Activated gamma-delta T cell (primary cell): Measurements from ENCODE around the gene SPIRE1.

Experiments
- DNase-seq: peaks from one replicate; lab custom pipeline; 2025; lab: John Stamatoyannopoulos, UW

SPIRE1 gene

DNA sequence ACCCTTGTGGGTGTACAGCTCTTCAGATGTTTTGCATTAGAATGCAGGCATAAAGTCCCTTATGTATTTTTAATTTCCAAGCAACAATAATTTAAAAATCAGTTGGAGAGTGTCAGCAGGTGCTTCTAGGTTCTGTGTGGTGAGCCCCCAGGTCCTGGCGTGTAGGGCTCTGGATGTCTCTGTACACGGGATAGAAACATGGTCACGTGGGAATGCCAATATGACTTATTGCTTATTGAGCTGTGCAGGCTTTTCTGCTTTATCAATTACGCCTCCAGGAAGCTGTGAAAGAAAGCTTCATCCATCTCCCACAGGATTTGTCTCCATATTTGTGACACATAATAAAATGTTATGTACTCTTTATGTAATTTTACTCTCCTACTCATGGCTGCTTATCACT is 212.4 kb downstream of the SPIRE1 start:
- DNase-seq = no peak

GRCh38 chr18:12443551-12443950 is 214.4 kb downstream of the SPIRE1 start:
- no peak for DNase-seq

DNA sequence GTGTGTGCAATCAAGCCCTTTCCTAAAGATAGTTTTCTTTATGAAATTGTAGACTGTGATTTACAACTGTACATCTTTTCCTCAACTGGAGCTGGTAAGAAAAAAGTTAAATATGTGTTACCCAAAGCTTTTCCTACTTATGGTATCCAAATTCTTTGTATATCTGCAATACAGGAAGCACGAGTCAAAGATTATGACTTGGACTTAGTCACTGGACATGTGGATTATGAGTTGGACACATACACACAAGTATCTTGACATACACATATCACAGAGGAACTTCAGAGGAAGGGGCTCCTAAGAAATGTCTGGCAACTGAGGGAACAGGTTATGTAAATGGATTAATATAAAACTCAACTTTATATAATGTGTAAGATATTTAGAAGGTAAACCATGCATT is 215.0 kb downstream of the SPIRE1 start:
- no peak for DNase-seq

DNA sequence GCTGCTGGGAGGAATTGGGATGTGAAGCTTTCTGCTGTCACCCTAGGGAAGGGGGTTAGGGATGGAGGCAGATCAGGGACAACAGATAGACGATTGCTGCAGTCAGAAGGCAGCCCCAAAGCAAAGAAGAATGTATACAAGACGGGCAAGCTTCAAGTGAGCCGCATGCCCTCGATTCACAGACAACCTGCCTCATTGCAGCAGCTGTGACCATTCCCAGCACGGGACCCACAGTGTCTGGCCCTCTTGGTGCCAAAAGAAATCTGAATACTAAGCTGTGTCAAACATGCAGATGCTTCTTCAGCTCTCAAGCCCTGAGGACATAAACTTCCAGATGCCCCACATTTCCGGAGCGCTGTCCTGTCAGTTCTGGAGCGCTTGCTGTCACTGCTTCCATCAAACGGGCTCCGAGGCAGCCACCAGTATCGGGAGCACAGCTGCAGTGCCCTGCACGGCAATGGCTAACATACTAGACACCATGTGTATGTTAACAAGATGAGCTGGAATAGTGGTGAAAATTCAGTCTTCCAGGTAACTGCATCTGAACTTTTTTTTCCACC is 216.4 kb downstream of the SPIRE1 start:
- DNase-seq = no peak

DNA sequence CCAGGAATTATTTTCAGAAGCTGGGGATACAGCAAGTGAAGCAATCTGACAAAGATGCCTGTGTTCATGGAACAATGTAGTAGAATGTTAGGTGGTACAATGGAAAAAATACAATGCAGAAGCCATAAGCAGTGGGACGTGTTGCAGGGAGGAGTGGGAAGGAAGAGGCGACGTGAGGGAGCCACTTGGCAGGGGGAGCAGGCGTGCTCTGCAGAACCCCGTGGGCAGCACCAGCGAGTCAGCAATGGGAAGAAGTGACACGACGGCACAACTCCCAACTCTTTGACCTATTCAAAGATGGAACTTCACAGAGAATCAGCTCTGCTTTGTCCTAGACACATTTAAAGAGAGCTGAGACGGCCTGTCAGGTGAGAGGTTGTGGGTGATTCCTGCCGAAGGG is 219.7 kb downstream of the SPIRE1 start:
- DNase-seq = no peak

GRCh38 chr18:12435867-12436266 is 222.0 kb downstream of the SPIRE1 start:
- DNase-seq = no peak

- no peak for DNase-seq
Observed at GRCh38 chr18:12434541-12434929, 223.4 kb downstream of the SPIRE1 start.

- DNase-seq = no peak
Observed at GRCh38 chr18:12433829-12434540, 223.9 kb downstream of the SPIRE1 start.

DNA sequence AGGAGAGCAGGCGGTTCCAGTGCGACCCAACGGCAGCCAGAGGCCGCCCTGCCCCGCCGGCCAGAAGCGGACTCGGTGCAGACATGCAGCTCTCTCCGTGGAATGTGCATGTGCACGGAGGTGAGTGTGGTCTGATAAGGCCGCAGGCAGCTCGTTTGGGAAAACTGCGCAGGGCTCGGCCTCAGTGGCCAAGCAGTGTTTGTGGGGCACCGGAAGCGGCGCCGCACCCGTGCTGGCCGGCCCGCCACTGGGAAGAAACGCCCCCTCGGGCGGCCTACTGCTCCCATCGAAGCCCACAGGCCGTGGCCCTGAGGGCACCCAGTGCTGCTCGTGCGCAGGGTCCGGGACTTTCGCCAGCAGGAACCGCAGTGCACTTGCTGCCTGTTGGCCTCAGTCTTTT is 225.0 kb downstream of the SPIRE1 start:
- DNase-seq = peak; percentile 11

DNA sequence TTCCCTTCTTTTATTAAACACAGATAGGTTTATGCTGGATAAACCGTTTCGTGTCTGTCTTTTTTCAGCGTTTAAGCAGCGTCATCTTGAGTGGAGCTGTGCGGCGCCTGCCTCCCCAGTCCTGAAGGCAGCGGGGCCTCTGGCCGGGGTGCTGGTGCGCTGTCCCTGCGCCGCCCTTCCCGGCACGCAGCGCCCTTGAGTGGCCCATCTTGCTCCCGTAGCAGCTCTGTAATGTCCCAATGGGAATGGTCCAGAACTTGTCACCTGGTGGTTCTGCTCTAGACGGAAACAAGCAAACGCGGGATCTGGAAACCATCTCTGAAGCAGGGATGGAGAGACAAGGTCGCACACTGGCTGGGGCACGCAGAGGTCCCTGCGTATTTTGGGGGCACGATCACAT is 225.7 kb downstream of the SPIRE1 start:
- no peak for DNase-seq

DNA sequence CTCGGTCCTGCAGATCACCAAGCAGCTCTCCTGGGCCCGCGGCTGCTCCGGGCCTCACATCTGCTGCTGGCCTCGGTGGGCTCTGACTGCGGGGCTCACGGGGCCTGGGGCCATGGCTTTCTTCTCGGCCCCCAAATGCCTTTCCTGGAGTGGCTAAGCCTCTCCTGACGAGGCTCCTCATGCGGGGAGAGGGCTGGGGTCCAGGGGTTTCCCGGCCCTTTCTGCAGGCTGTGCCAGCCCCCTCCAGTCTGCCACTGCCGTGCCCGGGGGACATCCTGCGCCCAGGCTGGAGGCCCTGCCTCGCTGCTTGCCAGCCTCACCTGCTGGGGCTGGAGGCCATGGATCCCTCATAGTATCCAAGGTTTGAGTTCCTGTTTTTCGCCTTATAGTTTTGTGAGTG is 226.3 kb downstream of the SPIRE1 start:
- DNase-seq = no peak

DNA sequence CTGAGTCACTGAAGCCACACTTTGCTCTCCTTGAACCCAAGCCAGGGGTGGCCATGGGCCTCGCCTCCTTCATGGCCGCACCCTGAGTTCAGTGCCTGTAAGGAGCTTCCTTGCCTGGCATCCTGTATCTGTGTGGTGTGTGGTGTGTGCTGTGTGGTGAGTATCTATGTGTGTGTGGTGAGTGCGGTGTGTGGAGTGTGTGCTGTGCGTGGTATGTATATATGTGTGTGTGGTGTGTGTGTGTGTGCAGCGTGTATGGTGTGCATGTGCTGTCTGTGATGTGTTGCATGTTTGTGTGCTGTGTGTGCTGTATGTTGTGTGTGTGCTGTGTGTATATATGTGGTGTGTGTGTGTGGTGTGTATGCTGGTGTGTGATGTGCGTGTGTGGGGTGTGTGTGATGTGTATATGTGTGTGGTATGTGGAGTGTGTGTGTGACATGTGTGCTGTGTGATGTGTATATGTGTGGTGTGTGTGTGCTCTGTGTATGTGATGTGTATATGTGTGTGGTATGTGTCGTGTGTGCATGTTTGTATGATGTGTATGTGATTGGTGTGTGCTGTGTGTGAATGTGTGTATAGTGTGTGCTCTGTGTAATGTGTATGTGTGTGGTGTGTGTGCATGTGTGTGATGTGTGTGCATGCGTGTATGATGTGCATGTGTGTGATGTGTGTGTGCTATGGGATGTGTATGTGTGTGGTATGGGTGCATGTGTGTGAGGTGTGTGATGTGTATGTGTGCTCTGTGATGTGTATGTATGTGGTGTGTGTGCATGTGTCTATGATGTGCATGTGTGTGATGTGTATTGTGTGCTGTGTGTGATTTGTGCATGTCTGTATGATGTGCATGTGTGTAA is 227.5 kb downstream of the SPIRE1 start:
- no peak for DNase-seq

DNA sequence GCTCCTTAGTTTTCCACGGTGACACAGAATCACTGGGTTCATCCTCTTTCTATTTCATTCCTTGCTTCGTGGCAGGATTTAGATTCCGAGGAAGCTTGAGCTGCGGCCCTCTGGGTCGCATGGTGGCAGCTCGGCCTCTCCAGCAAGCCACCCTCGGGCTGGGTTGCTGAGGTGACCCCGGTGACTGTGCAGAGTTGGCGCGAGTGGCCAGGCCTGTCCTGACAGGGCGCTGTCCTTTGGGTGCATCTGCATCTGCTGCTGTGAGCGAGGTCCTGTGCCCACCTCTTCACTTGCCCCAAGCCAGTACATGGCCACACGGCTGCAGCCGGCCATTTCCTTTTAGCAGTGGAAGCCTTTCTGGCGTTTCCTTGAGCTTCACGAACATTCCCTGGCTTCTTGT is 228.4 kb downstream of the SPIRE1 start:
- DNase-seq = no peak

DNA sequence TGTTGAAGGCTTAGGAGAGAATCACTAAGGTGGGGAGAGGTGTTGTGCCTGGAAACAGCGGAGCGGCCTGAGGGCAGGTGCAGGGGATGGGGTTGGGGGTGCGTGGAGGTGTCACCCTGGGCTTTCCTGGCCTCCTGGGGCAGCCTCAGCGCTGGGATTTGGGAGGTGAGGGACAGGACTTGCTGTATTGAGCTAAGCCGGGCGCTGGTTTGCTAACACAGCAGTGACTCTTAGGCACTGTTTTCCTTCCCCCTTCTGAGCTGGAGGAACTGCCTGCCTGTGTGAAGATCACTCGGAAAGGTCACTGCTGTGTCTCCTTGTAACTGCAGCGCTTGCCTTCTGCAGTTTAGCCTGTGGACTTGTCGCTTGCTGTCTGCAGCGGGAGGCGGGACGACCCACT is 229.0 kb downstream of the SPIRE1 start:
- no peak for DNase-seq

DNA sequence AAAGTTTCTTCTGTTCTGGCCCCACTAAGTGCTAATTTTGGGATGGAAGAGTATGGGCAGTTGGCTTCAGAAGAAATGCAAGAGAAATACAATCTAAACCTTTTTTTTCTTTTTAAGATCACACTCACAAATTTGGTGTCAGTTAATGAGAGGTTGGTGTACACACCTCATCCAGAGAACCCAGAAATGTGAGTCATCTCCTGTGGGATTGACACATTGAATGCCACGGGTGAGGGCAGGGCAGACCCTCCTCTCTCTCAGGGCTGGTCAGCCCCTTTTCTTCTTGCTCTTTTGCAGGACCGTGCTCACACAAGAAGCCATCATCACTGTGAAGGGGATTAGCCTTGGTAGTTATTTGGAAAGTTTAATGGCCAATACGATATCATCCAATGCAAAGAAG is 231.0 kb downstream of the SPIRE1 start:
- no peak for DNase-seq

DNA sequence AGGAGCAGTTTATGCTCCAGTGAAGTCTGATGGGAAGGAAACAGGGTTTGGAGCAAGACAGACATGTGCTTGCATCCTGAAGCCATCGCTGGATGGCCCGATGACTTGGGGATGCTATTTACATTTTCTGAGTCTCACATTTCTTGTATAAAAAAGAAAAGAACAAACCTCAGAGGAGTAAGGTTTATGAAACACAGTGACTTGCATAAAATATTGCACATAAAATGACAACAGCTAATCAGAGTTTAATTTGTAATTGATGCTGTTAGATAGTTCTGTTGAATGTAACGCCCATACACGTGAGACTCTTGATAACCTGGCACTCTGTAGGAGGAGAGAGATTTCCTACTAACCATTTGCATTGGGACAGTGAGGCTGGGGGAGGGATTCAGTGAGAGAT is 233.7 kb downstream of the SPIRE1 start:
- DNase-seq = no peak

DNA sequence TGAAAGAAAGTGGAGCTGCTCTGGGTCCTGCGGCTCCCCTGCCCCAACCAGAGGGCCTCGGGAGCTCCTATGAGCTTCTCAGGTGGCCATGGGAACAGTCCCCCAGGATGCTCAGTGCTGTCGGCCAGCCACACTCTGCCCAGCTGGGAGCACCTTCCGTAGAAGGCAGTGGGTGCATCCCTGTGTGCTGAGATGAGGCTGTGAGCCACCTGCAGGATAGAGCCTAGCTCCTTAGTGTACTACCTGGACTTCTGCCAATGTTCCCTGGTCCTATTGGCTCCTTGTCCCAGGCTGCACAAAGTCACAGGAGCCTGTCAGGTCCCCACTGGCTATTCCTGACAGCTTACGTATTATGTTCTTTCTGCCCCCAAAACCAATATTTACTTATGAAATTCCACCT is 234.1 kb downstream of the SPIRE1 start:
- DNase-seq = no peak

- DNase-seq = no peak
Observed at GRCh38 chr18:12423393-12423792, 234.5 kb downstream of the SPIRE1 start.

DNA sequence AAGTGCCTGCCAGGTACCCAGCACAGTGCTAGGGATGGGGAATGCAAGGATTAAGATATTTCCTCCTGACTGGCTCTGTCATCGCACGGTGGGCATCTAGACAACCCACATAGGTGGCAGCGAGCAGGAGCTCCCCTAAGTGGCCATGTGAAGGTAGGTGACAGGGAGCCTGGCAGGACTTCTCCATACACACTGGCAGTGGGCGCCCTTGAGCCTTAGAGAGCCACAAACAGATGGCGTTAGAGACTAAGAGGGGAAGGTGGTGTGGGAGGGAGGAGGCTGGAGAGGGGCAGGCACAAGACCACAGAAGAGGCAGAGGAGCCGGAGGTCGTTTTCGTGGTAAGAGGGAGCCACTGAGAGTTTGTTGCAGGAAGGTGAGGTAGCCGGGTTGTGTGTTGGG is 235.0 kb downstream of the SPIRE1 start:
- DNase-seq = no peak

DNA sequence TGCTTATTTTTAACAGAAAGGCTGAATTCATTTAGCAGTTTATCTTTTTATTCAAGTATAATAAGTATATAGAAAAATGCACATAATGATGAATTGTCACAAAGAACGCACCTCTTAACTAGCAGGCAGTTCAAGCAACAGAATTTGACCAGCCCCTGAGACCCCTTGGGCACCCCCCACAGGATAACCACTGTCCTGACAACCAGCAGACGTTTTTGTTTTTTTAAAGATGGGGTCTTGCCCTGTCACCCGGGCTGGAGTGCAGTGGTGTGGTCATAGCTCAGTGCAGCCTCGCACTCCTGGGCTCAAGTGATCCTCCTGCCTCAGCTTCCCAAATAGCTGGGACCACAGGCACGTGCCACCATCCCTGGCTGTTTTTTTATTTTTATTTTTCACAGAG is 236.2 kb downstream of the SPIRE1 start:
- DNase-seq = no peak

GRCh38 chr18:12420821-12421421 is 237.0 kb downstream of the SPIRE1 start:
- DNase-seq = no peak

DNA sequence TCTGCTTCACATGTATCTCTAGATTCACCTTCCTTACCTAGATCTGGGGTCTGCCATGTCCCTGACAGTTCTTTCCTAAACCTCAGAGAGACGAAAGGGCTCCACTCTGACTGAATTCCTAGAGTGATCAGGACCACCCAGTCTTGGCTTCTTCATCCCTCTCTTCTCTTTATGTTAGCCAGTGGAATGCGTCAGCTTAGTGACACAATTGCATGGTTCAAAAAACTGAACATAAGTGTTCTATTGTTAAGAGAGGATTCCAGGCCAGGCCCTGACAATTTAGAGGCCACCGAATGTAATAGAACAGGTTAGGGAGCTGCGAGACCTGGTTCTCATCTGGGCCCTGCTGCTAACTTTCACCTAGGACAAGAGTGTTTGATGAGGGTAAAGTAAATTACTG is 240.2 kb downstream of the SPIRE1 start:
- DNase-seq = no peak
